NCI-H526 (cell line): ENCODE data around the gene DMRTA2.
A peak's percentile ranks its signal among the peaks of the same experiment; 100 is the strongest.

ENCODE experiments used
- DNase-seq, 2 experiments: peaks; one replicate each; lab custom pipeline; 2025; lab: John Stamatoyannopoulos, UW

Gene DMRTA2

DNA sequence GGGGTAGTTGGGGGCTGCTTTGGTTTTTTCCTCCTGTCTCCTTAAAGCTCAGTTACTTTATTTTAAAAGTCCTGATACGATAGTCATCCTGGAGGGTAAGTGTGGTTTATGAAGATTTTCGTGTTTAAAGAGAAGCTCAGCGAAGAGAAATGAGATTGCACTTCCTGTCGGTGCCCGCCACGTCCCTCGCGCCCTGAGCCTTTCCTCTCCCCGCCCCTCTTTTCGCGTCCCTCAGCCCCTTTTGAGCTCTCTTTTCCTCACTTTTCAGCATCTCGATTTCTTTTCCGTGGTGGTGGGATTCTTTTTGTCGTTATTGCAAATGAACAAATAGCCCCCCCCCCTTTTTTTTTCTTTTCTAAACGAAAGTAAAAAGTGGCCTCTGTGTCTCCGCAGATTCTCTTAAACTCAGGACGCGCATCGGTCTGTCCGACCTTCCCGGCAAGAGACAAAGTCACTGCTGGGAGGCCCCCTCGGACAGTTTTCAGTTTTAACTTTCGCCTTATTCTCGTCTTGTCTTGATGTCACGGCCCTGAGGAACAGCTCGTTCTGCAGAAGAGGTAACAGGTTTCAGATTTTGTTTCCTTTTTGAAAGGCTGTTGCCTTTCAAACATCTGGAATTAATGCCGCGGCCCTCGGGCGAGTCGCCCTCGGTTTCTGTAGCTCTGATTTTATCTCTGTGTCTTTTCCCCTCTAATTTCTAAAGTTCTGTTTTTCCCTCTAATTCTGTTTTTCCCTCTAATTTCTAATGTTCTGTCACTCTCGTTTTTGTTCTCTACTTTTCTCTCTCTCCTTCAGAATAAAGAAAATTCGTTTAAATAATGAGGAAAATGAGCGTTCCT is 1.0 kb upstream of the DMRTA2 start:
- peak in 1 of 2 experiments; percentile 34 for DNase-seq

DNA sequence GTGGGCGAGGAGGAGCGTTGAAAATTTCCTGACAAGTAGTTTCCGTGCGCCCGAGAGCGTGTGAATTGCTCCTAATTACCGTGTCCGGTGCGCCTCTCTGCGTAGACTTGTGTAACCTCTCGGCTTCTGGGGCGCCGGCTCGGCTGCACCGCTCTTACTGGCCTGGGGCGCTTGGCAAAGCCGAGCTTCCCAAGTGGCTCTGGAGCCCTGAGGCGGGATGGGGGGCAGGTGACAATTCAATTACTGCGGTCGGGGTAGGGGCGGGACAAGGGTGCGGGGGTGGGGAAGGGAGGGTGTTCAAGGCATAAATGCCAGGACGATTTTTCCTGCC is 392 bp upstream of the DMRTA2 start:
- peak in 1 of 2 experiments; percentile 63 for DNase-seq

DNA sequence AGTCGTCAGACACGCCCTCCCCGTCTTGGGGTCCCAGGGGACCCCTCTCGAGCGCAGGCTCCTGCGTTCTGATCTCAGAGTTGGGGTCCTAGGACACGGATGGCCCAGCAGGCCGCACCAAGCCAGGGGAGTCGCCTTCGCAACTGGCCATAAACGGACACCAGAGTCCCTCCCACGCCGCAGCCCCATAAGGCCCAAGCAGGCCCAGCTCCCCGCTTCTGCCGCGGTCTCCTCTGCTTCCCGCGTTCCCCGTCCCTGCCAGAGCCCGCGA is 633 bp downstream of the DMRTA2 start:
- DNase-seq = peak in 1 of 2 experiments; percentile 58

DNA sequence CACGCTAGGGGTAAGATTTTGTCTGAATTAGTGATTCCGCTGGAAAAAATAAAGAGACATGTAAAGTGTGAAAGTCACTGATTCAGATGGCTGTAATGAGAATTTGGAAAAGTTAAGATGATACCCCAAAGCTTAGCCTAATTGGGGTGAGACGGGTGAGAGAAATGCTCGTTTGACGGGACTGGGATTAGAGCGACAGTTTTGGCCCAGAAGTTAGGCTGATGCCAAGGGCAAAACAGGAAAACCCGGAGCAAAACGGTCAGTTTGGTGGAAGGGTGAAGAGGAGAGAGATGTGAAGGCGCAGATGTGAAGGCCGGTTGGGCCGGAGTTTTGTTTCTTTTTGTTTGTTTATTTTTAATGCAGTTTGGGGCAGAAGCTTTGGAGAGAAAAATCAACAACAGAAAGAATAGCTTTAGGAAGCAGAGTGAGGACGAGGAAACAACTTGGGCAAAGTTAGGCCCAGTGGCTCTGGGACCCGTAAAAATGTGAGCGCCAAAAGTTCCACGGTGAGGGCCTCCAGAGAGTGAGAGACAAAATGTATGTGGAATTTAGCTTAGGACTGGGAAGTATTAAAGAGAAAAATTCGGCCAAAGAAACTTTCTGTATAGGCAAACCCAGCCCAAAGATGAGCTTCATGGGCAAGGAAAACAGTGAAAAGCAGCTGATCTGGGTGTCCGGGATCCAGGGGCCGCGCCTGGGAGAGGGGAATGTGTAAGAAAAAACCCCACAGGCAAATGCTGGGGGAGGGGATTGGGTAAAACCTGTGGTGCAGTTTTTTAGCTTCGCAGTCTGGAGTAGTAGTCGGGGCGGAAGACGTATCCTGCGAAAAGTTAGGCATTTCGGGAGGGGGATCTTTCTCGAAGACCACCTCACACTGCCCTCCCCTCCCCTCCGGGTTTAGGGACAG is 1.2 kb downstream of the DMRTA2 start:
- DNase-seq = no peak

DNA sequence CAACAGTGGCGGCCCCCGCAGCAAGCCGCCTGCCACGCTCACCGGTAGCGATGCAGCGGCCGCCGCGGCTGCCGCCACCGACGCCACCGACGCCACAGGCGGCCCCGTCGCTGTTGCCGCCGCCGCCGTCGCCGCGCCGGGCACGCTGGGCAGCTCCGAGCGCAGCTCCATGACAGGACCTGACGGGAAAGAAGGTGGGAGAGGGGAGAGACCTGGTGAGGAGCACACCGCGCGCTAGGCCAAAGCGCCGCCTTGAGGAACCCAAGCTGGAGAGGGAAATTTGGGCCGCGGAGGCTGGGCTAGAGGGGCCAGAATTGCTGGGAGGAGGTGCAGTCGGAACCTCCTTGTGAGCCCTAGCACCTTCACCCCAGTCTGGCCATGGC is 1.9 kb downstream of the DMRTA2 start:
- DNase-seq = no peak

DNA sequence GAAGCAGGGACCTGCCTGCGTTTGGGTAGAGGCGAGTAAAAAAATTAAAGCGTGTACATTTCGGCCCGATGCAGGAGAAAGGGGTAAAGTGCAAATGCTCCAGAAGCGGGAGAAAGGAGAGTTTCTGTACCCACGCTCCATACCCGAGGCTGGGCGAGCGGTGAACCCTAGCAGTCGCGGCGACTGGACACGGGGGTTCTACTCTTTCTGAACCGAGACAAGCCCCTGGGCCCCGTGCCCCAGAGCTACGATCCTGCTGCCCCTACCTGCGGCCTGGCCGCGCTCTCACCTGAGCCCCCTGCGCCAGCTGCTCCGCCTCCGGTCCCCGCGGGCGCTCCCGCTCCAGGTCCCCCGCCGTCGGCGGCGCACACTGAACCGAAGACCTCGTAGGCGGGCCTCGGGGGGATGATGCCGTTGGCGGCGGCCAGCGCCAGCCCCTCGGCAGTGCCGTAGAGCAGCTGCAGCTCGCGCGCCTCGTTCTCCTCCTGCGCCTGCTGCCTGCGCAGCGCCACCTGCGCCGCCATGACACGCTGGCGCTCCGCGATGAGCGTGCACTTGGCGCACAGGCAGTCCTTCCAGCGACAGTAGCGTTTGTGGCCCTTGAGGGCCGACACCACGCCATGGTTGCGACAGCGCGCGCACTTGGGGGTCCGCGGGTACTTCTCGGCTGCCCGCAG is 2.4 kb downstream of the DMRTA2 start:
- no peak for DNase-seq

DNA sequence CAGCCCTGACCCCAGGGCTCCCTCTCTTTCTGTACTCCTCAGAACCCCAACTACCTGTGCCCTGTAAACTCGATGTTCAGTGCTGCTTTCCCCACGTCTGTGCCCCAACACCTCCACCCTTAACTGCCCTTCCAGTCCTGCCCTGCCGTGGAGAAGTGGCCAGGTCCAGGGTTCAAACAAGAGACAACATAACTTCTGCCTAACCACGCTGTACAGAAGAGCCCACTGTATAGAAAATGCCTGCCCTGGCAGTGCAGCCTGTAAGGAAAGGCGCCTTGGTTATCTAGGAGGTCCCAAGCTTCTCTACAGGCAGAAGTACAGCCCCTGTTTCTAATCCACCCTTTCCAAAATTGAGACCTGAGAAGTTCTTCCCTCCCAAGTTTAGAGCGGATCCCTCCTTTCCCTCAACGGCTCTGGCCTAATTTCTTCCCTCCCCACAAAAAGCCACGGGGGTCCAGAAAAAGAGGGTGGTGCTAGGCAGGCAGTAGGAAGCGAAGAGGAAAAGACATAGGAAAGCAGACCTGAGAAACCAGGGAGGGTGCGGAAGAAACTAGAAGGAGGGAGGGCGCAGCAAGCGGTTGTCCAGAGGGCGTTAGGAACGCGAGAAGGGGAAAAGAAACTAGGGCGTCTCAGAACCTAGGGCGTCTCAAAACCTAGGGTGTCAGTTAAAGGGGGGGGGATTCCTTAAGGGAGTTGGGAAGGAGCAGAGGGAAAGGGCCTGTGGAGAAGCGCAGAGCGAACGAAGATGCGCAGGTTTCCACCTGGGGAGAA is 3.2 kb downstream of the DMRTA2 start:
- no peak for DNase-seq

DNA sequence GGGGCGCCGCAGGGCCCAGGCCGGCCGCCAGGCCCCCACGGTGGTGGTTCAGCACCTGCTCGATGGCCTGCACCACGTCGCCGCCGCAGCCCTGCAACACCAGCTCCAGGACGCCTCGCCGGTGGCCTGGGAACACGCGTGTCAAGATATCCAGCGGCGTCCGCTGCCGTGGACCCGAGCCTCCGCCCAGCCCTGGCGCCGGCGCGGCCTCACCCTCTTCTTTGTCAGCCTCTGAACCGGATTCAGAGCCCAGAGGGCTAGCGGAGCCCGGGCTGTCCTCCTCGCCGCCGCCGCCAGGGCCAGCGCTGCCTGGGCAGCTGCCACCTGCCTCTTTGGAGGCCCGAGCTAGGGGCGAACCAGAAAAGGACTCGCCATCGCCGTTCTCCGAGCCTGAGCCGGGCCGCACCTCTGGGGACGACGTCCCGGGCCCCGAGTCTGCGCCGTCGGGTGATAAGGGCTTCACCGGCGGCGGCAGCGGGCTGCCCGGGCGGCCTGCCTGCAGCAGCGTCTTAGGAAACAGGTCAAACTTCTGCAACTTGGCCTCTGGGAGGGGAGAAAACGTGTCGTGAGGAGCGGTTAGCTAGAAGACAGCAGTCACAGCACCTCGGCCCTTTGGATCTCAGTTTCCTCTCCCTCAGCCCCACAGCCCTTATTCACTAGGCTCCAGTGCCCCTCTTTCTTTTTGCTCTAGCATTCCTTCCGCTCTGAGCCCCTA is 3.9 kb downstream of the DMRTA2 start:
- DNase-seq = no peak

DNA sequence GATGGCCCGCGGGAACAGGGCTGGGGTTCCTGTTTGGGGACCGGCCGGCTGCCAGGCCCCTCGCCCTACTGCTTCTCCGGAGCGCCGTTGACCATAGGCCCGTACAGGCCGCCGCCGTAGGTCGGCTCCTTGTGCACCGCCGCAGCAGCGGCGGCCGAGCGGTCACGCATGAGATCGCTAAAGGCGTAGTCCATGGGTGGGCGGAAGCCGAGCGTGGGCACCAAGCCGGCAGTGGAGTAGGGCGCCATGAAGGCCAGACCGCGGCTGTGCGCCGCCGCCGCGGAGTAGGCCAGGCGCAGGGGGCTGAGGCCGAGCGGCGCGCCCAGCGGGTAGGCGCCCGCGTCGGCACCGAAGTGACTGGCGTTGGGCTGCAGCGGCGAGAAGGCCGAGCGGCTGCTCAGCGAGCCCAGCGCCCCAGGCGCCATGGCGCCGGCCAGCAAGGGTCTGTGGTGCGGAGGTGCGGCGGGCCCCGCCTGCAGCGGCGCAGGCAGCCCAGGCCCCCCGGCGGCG is 4.6 kb downstream of the DMRTA2 start:
- no peak for DNase-seq

DNA sequence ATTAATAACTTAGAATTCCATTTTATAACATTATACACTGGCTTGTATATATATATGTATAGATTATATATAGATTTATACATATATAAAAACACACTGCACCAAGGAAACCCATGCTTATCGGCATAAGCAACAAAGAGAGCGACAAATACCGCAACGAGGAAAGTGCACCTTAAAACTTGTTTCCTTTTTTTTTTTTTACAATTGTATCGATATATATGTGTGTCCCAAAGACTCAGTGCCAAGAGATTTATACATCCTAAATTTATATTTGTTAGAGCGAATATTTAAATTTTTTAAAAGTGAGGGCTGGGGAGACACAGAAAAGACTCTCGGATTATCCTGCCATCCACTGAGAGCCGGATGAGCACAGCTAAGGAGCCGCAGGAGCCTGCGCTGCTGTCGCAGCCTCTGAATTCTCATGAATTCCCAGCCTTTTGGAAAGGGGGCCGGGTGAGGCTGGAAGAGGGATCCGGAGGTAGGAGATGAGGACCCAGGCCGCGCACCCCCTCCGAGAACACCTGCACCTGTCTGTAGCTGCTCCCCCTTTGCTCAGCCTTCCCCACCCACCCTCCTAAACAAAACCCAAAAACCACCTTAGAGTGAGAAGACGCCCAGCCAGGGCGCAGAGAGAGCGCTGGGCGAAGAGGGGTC is 5.2 kb downstream of the DMRTA2 start:
- no peak for DNase-seq

DNA sequence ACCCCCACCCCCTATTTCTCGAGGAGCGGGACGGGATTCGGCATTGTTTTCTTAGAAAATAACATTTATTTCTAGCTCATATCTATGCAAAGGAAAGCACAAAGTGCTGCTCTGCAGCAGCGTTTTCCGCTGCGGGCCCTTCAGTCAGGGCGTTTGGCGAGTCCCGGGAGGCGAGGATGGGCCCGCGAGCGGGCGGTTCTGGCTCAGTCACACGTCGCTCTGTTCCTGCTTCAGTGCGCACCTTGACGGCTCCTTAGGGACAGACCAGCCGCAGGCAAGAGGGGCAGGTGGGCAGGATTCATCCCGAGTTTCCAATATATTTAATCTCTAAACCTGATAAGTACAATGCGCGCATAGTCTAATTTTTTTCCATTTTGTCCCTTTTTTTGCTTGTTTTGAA is 5.7 kb downstream of the DMRTA2 start:
- DNase-seq = no peak

DNA sequence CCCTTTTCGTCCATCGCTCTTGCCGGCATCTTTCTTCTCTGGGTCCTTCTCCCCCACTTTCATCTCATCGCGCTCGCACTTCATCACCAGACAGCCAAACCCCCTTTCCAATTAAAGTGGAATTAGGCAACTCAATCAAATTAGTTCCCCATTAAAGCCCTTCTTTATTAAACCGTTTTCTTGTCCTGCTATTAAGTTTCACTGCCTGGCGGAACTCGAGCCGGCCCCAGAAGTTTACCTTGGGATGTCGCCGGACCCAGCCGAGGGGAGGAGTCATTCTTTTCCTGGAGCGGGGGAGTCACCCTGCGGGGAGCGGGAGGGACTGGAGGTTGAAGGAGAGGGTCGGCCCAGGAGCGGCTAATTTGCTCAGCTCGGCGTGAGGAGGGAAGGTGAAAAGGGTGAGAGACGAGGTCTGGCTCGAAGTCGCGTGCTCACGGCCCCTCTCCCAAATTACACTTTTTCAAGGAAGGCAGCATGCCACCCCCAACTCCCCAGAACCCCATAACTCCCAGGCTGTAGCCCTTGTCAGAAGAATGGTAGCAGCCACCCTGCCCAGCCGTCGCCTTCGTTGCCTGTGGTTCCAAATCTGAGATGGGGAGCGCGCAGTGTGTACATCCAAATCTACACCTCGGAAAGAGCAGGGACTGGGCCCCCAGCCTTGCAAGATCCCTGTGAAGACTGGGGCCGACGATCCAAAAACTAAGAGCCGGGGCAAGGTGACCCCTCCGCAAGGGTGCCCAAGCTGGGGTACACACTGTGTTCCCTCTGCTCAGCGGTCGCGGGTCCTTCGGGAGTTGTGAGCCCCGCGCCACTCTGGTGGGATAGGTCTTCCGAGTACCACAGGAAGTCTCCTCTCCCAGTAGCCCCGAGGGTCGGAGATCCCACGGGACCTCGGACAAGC is 6.4 kb downstream of the DMRTA2 start:
- no peak for DNase-seq

DNA sequence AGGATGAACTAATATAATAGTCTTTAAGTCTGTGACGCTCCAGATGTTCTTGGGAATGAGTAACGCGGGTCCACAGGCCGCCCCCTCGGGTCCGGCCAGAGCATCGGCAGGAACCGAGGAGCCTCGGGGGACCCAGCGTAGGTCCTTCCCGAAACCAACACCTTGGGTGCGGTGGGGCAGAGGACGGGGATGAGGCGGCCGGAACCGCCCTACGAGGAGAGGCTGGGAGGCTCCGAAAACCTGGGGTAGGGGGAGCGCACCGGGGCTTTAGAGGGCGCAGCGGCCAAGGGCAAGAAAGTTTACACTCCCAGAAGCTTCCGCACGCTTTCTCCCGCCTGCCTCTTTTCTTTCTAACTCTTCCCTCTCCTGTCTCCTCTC is 7.1 kb downstream of the DMRTA2 start:
- DNase-seq = no peak

DNA sequence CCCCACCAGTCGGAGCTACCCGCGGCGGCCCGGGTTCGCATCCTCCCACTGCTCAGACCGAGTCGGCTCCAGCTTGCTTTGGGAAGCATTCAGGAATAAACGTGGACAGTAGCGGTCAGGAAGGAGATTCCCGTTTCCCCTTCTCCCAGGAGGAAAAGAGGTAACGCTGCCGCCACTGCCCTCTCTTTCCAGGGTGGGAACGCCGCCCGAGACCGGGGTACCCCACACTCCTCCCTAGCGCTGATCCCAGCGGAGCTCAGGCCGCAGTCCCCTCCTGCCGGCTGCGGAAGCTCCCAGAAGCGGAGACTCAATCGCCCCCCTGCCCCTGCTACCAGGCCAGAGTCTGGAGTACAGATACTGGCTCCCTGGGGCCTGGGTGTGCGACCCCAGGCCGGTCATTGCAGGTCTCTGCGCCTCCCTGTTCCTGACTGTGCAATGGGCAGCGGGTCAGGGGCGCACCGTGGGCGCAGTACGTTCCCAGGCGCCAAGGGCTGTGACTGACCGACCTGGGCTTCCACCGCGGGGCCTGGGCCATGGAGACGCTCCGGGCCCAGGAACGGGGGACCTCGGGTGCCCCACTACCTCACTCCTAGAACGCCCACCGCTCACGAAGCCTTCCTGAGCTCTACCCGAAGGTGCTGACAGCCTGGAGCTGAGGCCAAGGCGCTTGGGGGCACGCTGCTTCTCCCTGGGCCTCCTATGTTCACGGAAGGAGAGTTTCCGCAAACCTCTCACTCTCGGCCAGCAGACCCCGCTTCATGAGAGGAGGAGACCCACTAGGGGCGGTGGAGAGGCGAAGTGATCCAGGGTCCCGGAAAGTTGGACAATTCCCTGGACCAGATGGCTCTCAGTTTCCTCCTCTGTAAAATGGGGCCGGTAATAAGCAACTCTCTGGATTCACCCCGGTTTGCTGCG is 7.8 kb downstream of the DMRTA2 start:
- DNase-seq = no peak

DNA sequence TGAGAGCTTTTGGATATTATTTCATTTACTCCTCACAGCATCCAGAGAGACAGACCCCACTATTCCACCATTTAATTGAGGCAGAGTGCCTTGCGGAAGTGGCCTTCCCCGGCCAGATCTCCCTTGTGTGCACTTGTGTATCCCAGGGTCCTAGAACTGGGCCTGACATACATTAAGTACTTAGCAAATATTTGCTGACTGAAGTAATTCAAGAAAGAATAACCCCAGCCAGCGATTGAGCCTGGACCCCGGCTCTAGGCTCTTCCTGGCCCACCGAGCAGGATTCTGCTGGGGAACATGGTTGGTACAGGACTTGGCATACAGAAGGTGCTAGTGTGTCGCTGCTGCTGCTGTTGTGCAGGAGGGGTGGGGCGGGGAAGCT is 8.4 kb downstream of the DMRTA2 start:
- DNase-seq = no peak

DNA sequence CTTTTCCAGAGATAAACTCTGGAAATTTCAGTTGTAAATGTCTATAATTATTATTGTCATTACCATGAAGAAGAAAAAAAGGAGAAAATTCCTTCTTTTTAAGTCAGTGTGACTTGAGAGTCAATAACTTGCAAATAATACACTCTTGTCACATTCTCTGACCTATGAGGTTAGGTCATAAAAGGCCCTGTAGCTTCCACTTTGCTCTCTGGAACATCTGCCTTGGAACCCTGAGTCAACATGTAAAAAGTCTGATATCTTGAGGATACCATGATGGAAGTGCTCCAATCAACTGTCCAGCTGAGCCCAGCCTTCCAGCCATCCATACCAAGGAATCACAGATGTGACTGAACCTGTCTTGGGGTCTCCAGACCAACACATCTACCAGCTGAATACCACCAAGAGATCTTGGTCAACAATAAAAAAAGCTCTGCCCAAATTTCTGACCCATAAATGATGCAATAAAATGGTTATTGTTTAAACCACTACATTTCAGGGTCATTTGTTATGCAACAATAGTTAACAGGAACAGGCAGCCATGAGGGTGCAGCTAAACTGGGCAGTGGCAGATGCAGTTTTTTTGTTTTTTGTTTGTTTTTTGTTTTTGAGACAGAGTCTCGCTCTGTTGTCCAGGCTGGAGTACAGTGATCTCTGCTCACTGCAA is 10.3 kb downstream of the DMRTA2 start:
- no peak for DNase-seq

DNA sequence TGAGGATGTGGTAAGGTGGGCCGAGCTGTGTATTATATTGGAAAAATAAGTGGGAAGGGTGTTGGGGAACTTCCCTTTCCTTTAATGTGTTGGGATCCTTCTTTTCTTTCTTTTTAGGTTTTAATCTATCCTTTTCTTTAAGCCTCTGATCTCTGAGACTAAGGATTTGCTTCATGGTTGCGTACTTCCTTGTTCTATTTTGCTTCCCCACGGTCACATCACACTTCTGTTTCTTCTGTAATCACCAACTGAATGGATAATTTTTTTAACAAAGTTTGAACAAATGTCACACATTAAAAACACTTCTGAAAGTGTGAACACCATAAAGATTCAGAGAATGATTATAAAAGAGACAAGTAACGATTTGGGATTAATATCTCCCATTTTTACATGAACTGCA is 17.4 kb downstream of the DMRTA2 start:
- DNase-seq = no peak

DNA sequence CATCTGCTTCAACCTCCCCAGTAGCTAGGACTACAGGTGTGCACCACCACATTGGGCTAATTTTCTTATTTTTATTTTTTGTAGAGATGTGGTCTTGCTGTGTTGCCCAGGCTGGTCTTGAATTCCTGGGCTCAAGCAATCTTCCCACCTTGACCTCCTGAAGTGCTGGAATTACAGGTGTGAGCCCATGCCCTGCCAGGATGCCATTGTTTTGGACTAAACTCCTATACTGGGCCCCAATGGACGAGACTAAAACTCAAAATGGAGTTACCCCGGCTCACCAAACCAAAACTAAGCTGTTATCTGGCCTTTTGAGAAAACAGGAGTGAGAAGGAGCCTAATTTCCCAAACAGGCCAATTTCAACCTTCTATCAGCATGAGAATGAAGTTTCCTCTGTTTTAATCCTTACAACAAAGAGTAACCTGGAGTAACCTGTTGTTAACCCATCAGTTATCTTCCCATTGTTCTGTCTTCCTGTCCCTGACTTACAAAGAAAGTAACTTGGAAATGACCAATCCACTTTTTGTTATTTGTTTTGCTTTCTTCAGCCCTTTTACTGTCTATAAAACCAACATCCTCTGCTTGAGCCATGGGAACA is 29.6 kb downstream of the DMRTA2 start:
- DNase-seq = no peak
